Uterus (tissue), 4 donors: ENCODE data around the gene LDLRAD4. TPM values are rescaled to one million over a fixed set of nuclear protein-coding genes. Genes with fewer than 3 reads are reported as not detected.
A peak's percentile ranks its signal among the peaks of the same experiment; 100 is the strongest.

Experiments used
- DNase-seq, 2 donors: peaks; one replicate each; pipeline ENCODE4 v3.0.0-alpha.2; 2019 to 2020
- H3K27ac ChIP-seq, 2 donors: fragments of 200-600 bp; sonication (generic); 1 replicate in 1 of 2; 2 replicates in 1 of 2; pipeline ENCODE4 v1.5.1; 2016 to 2018
- H3K27me3 ChIP-seq, 2 donors: fragments of 200-600 bp; sonication (generic); one replicate each; pipeline ENCODE4 v1.5.1; 2018 to 2019; ENCODE audit warnings: control low read depth in 1 of 2
- H3K36me3 ChIP-seq, 2 donors: fragments of 200-600 bp; sonication (generic); one replicate each; pipeline ENCODE4 v1.5.1; 2019; ENCODE audit warnings: control low read depth in 1 of 2
- H3K4me1 ChIP-seq, 2 donors: fragments of 200-600 bp; sonication (generic); one replicate each; pipeline ENCODE4 v1.5.1; 2018 to 2019; ENCODE audit warnings: control low read depth in 1 of 2
- H3K4me3 ChIP-seq, 2 donors: fragments of 200-600 bp; sonication (generic); 1 replicate in 1 of 2; 2 replicates in 1 of 2; pipeline ENCODE4 v1.5.1; 2018 to 2019; ENCODE audit warnings: mild to moderate bottlenecking in 1 of 2
- H3K9me3 ChIP-seq, 2 donors: fragments of 200-600 bp; sonication (generic); one replicate each; pipeline ENCODE4 v1.5.1; 2019; ENCODE audit warnings: control low read depth in 1 of 2
- POLR2A ChIP-seq, 2 donors: fragments of 450-650 bp; IDR thresholded peaks; one replicate each; pipeline ENCODE4 v1.6.1; 2016; ENCODE audit warnings: antibody characterized with exemption in 2 of 2, mild to moderate bottlenecking in 1 of 2, moderate library complexity in 1 of 2
- intact Hi-C: fragments of 100-400 bp; cut with DNase I; formaldehyde crosslinking; loops from one replicate; pipeline ENCODE4 v1.15.1; 2023; ENCODE audit warnings: low total_unique reads
- total RNA-seq, 4 donors: library from RNA; depleted of rRNA in 3 of 4; stranded (reverse); fragments of >200 nt in 3 of 4; gene quantifications; one replicate each; pipeline versions ENCODE4 v1.1.0 to v1.2.4, GENCODE V29; 2014 to 2023
- TF ChIP-seq, protein P1 (sequence below), 4 experiments: fragments of 200-600 bp in 2 of 4; fragments of 450-650 bp in 2 of 4; sonication (generic) in 2 of 4; IDR thresholded peaks; one replicate each; pipeline ENCODE4 v1.5.1; 2016 to 2019; ENCODE audit warnings: antibody characterized with exemption in 4 of 4, mild to moderate bottlenecking in 2 of 4, moderate library complexity in 1 of 4
- donor health status: DM: yes; HTN: yes; CAD: no.

Gene LDLRAD4
- total RNA-seq, 4 donors from 2014 or later, result 23.8 to 82.2 (median 39.3) TPM

DNA sequence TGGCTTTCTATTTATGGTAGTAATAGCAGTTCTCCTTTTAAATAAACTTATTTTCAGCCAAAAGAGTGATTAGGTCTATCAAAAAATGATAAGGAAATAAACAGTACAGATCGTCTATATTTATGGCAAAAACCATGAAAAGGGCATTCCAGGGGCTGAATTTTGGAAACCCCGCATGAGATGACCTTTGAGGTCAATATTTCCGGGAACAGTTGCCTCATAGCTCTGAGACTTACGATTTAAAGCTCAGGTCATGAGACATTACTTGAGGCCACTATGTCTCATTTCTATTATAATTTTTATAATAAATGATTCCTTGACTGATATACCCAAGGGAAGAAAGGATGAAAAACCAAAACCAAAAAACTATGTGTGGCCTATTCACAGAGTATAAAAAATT lies 101.1 kb downstream of the LDLRAD4 start:
- no peak for TF ChIP-seq POLR2A (IDR thresholded peaks at IDR 0.05)
- TF ChIP-seq, protein P1, sequence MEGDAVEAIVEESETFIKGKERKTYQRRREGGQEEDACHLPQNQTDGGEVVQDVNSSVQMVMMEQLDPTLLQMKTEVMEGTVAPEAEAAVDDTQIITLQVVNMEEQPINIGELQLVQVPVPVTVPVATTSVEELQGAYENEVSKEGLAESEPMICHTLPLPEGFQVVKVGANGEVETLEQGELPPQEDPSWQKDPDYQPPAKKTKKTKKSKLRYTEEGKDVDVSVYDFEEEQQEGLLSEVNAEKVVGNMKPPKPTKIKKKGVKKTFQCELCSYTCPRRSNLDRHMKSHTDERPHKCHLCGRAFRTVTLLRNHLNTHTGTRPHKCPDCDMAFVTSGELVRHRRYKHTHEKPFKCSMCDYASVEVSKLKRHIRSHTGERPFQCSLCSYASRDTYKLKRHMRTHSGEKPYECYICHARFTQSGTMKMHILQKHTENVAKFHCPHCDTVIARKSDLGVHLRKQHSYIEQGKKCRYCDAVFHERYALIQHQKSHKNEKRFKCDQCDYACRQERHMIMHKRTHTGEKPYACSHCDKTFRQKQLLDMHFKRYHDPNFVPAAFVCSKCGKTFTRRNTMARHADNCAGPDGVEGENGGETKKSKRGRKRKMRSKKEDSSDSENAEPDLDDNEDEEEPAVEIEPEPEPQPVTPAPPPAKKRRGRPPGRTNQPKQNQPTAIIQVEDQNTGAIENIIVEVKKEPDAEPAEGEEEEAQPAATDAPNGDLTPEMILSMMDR (IDR thresholded peaks at IDR 0.05), result no peak
- peaks cover 0 to 3% of the 10 kb centered on the region in 2 donors for H3K4me1 ChIP-seq
- no peak for DNase-seq
- H3K4me3 ChIP-seq, result no peak overlapping the region
- intact Hi-C loops, result no loop called here
- no peaks in the 10 kb centered on the region for H3K36me3 ChIP-seq
- H3K9me3 ChIP-seq, result peaks cover 0 to 10% of the 10 kb centered on the region in 2 donors
- peak overlapping the region; percentile 45 to 53 for H3K27ac ChIP-seq
- H3K27me3 ChIP-seq, result no peaks in the 10 kb centered on the region

DNA sequence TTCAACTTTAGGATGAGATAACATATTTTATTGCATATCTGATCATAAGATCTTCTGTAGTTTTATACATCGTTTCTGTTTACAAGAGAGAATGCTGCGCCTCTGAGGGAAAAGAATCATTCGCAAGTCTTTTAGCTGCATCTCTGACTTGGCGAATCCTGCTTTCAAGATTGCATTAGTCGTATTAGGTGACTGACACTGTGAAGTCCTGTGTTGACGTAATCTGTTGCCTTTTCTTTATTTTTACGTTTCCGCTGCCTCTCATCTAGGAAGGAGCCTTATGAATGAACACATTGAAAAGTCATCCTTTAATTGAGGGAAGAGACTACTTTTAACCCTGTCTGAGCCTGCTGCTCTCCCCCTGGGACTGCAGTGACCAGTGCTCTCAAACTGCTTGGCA lies 101.5 kb downstream of the LDLRAD4 start:
- no peak overlapping the region for H3K4me3 ChIP-seq
- peak overlapping the region in 1 of 2 donors; percentile 45 for H3K27ac ChIP-seq
- DNase-seq, result no peak
- TF ChIP-seq POLR2A (IDR thresholded peaks at IDR 0.05), result no peak
- TF ChIP-seq, protein P1 (IDR thresholded peaks at IDR 0.05), result no peak
- no peaks in the 10 kb centered on the region for H3K27me3 ChIP-seq
- H3K36me3 ChIP-seq, result no peaks in the 10 kb centered on the region
- H3K9me3 ChIP-seq, result peaks cover 0 to 10% of the 10 kb centered on the region in 2 donors
- intact Hi-C loops, result no loop called here
- H3K4me1 ChIP-seq, result peaks cover 0 to 3% of the 10 kb centered on the region in 2 donors

DNA sequence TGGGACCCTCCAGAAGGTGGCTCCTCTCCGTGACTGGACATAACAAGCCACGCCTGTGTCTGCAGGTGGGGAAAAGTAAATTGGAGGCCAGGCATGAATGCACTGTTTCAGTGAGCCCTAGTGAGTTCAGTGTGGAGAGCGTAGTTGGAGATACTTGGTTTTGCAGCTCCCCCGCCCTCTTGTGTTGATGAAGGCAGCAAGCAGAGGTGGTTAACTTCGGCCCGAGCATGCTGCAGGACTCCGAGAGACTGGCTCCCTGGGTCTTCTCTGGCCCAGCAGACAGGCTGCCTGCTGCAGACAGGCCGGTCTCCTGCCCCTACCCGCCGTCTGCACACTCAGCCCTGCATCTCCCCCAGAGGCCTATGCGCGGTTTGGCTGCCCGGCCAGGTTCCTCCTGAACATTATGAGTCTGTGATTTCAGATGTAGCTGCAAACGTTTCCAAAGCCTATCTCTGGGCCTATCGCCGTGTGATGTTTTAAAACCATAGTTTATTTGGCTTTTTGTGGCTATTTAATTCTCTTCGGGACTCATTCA lies 102.4 kb downstream of the LDLRAD4 start:
- Histone ChIP-seq H3K36me3 (no peaks in the 10 kb centered on the region), H3K4me3 (no peak overlapping the region), H3K9me3 (peaks cover 0 to 7% of the 10 kb centered on the region in 2 donors), H3K27ac (peak overlapping the region in 1 of 2 donors; percentile 45), H3K27me3 (no peaks in the 10 kb centered on the region), H3K4me1 (peaks cover 0 to 3% of the 10 kb centered on the region in 2 donors)
- intact Hi-C loops, result no loop called here
- DNase-seq, result no peak
- TF ChIP-seq, protein P1 (IDR thresholded peaks at IDR 0.05), result no peak
- TF ChIP-seq POLR2A (IDR thresholded peaks at IDR 0.05), result no peak

DNA sequence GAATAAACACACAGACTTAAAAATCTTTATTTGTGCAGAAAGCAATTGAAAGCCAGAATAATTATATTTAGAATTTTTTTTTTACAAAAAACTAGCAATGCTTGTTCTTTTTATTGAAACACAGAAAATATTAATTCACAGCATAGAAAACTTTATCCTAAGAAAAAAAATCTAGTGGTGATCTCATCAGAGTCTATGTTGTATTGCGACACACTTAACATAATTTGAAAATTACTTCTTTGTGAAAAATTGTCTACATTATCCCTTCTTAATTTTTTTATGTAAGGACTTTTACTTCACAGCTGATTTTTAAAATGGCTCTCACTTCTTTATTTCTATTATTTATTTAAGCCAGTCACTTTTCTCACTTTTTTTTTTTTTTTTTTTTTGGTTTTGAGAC lies 103.4 kb downstream of the LDLRAD4 start:
- intact Hi-C loops, result no loop called here
- no peak overlapping the region for H3K27ac ChIP-seq
- H3K27me3 ChIP-seq, result no peaks in the 10 kb centered on the region
- peaks cover 0 to 3% of the 10 kb centered on the region in 2 donors for H3K4me1 ChIP-seq
- H3K36me3 ChIP-seq, result no peaks in the 10 kb centered on the region
- no peaks in the 10 kb centered on the region for H3K9me3 ChIP-seq
- no peak for DNase-seq
- no peak overlapping the region for H3K4me3 ChIP-seq
- no peak for TF ChIP-seq POLR2A (IDR thresholded peaks at IDR 0.05)
- TF ChIP-seq, protein P1 (IDR thresholded peaks at IDR 0.05), result no peak

DNA sequence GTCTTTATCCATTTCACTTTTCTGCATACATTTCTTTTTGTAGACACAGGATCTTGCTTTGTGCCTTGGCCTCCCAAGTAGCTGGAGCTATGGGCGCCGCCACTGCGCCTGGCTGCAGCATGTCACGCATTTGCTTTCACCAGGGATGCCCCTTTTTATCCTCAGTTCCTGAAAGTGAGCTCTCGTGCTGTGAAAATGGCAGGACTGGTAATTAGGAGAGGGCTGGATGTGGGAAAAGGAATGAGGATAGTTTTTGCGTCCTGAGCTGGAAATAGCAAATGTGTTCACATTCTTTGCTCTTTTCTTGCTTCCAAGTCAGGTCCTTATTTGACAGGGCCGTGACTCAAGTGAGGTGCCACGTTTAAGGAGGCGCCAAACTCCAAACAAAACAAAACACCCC lies 104.6 kb downstream of the LDLRAD4 start:
- DNase-seq, result no peak
- Histone ChIP-seq H3K27me3 (no peaks in the 10 kb centered on the region), H3K9me3 (no peaks in the 10 kb centered on the region), H3K4me1 (peaks cover 0 to 3% of the 10 kb centered on the region in 2 donors), H3K36me3 (no peaks in the 10 kb centered on the region), H3K27ac (no peak overlapping the region), H3K4me3 (no peak overlapping the region)
- TF ChIP-seq, protein P1 (IDR thresholded peaks at IDR 0.05), result no peak
- TF ChIP-seq POLR2A (IDR thresholded peaks at IDR 0.05), result no peak
- intact Hi-C loops, result no loop called here
